Activated CD4-positive, alpha-beta T cell treated with anti-CD3 and anti-CD28 coated beads for 24 hours (primary cell): ENCODE data around the gene LRRC3C.
A peak's percentile ranks its signal among the peaks of the same experiment; 100 is the strongest.

ENCODE experiments used
- DNase-seq, 2 donors: peaks; one replicate each; pipeline ENCODE4 v3.0.0-alpha.2; 2020; ENCODE audit warnings: low read depth in 2 of 2

The LRRC3C gene

DNA sequence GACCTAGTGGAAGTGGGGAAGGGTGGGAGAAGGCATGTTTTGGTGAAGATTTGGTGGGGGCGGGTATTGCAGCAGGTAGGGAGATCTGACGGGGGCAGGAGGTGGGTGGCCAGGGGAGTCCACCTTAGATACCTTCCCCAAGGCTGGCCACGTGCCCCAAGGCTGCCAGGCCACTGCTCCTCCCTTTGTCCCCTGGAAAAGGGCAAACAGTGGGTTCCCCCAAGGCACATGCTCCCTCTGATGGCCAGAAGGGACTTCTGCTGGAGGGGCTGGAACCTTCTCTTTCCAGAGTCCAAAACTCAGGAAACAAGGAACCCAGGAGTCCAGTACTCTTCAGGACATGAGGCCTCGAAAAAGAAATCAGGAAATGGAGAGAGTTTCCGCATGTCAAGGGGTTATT lies 46.9 kb downstream of the LRRC3C start:
- DNase-seq, result no peak

DNA sequence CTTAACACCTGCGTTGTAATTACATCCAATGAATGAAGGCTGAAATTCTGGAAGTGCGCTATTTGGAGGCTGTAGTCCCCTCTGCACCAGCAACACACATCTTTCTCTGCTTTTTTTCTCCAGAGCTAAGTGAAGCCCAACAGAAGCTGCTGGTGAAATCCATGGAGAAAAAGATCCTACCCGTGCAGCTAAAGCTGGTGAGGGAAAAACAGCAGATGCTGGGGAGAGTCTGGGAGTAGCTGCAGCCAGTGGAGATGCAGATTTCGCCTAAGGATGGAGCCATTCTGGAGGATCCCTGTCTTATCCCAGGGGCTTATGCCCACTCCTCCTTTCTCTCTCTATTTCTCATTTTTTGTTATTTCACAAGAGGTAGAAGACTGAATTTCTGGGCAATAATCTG lies 48.3 kb downstream of the LRRC3C start:
- DNase-seq, result no peak

DNA sequence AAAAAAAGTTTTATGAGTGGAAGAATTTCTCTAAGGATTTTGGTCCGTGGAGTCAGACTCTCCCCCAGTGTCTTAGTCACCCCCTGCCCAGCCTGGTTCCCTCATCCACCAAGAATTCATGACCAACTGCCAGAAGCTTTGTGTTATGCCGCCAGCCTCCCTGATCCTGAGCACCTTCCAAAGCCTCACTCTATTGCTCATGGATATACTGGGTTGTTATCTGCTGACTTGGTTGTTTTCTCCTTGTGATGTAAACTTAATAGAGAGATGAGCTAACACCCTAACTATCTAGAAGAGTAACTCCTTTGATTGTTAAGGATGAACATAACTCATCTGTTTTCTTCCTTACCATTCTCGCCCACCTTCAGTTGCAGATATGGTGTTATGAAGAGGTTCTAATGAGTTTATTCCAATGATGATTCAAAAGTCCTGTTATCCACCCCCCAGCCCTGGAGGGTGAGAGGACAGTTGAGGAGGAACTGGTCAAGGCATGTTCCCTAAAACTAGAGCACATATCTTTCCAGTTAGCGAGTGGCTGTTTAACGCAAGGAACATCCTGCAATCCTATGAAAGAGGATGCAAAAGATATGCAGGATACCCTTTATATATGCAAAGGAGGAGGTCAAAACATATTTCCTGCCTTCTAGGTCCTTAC lies 51.6 kb downstream of the LRRC3C start:
- no peak for DNase-seq

DNA sequence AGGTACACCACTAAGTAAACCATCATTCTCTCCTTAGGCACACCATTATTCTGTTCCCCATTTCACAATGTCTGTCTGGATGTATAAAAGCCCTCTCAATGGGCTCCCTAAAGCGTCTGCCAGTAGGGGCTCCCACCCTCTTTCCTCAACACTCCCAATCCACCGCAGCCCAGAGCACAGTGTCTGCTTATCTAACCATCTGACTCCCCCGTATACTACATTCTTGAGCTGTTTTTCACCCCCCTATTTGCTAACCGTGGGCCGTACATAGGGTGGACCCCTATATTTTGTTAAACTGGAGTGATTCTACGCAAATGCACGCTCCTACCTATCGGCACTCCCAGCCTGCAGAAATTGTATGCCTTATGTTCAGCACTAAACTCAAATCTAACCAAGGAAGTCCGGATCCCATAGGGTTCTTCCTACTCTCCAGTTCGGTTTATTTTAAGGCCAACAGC lies 52.4 kb downstream of the LRRC3C start:
- DNase-seq, result no peak

DNA sequence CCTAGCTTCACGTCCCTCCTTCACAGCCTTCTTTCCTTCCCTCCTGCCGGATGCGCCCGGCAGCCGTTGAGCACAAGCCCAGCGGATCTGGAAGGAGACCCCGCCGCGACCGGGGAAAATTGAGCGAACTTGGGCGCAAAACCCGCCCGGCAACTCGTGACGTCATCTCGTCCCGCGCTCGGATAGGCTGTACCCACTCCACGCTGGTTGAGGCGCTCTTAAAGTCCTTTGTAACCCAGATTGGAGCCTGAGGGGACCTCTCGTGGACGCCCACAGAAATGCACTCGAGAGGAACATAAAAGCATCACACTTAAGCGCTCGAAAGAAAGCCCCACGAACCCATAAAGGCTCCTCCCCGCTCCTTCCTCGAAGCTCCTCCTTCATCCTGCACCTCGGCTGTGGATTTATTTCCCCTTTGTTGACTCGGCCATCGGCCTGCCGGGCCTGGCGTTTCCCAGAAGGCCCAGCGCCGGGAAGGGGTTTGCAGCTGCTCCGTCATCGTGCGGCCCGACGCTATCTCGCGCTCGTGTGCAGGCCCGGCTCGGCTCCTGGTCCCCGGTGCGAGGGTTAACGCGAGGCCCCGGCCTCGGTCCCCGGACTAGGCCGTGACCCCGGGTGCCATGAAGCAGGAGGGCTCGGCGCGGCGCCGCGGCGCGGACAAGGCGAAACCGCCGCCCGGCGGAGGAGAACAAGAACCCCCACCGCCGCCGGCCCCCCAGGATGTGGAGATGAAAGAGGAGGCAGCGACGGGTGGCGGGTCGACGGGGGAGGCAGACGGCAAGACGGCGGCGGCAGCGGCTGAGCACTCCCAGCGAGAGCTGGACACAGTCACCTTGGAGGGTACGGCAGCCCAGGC lies 53.0 kb downstream of the LRRC3C start, which contains the start of gene PSMD3:
TSS of gene PSMD3 (plus strand) at position 457 of the 856 bp plus-strand sequence. CDS start at position 621, 164 bp downstream.
- DNase-seq, result peak; percentile 94 to 97

DNA sequence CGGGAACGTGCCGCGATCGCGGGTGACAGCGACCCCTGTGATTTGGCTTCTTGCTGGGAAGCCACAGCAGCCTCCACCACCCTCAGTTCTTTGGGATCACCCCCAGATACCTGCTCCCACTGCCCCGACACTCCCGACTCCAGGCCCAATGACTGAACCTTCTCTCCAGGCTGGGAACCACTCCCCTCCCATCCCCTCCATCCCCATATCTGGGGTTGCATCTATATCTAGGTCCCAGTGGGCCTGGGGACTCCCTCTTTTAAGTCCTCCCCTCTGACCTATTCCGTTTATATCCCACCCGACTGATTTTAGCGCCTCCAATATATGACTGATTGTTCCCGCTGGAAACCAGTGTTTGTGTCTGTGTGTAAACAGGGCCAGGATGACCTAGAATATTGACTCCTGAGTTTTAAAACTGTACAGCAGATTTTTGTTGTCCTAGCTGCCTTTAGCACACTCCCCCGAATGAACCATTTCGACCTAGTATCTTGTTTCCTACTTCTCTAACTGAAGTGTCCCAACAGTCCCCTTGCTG lies 53.7 kb downstream of the LRRC3C start:
- no peak for DNase-seq

DNA sequence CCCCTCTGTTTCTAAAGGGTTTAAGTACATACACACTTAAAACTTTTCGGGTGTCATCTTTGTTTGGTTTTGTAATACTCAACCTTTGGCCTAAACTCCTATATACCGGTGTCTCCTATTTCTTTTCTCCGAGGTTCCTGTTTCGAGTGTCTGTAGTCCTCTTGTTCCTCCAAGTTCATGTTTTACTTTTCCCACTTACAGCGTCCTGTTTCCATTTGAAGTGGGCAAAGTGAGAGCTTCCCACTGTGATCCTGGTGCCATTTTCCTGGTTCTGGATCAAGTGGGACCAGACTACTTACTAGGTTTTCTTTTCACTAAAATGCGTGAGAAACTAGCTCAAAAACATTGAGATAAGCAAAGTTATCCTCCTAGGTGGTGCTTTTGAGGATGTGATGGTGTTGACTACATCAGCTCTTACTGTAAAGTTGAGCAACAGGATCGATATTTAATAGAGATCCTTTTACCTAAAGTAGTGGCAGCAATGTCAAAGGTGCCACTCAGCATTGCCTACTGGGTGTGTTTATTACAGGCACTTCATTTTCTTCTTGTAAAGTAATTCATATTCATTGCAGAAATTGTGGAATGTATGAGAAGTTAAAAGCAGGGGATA lies 54.3 kb downstream of the LRRC3C start:
- no peak for DNase-seq

DNA sequence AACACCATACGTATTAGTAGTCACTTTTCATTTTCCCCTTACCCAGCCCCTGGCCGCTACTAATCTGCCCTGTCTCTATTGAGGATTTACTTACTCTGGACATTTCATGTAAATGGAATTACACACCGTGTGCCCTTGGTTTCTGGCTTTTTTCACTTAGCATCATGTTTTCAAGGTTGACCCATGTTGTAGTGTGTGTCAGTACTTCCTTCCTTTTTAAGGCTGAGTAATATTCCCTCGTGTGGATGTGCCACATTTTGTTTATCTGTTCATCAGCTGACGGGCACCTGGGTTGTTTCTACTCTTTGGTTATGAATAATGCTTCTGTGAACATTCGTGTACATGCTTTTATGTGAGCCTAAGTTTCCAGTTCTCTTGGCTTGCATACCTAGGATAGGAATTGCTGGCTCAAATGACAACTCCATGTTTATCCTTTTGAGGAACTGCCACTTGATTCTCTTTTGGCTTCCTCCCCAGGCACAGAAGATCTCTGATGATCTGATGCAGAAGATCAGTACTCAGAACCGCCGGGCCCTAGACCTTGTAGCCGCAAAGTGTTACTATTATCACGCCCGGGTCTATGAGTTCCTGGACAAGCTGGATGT lies 60.8 kb downstream of the LRRC3C start:
- no peak for DNase-seq

DNA sequence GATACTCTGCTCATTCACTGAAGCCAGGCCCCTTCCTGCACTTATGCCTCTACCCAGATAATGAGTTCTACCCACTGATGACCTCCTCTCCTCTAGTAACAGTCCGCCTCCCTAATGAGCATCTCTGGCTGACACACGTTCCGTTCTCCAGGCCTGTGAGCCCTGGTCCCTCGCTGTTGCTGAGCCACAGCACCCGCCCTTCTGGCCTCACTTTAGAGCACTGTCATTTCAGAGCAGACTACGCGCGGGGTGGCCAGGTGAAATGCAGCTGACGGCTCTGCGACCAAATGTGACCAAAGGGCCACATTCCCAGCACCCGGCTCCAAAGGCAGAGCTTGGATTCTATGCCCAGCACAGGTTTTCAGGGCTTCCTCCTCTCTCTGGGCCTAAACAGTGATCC lies 66.9 kb downstream of the LRRC3C start:
- DNase-seq, result no peak
